Transverse colon (tissue), 4 donors: ENCODE results near the gene RASAL2.

ENCODE experiments used
- CTCF ChIP-seq, 5 experiments: fragments of 200-600 bp in 3 of 5; fragments of 450-650 bp in 2 of 5; sonication (generic) in 3 of 5; IDR thresholded peaks; 1 replicate in 2 of 5; 2 replicates in 3 of 5; pipeline ENCODE4 v1.5.1; 2016 to 2017; ENCODE audit warnings: antibody characterized with exemption in 5 of 5, inconsistent platforms in 3 of 5, mild to moderate bottlenecking in 2 of 5, moderate library complexity in 1 of 5
- EP300 ChIP-seq: sonication (generic); formaldehyde crosslinking; IDR thresholded peaks from one replicate; pipeline ENCODE4 v1.6.1; 2017; ENCODE audit warnings: antibody characterized with exemption, low read depth
- POLR2A ChIP-seq: fragments of 450-650 bp; IDR thresholded peaks from one replicate; pipeline ENCODE4 v1.6.1; 2016; ENCODE audit warnings: antibody characterized with exemption, mild to moderate bottlenecking, moderate library complexity
- POLR2AphosphoS5 ChIP-seq, 3 donors: sonication (generic); formaldehyde crosslinking; IDR thresholded peaks; one replicate each; pipeline ENCODE4 v1.6.1; 2016; ENCODE audit warnings: antibody characterized with exemption in 3 of 3

- TF ChIP-seq CTCF (IDR thresholded peaks at IDR 0.05) (no peak), POLR2A (no peak), POLR2AphosphoS5 (IDR thresholded peaks at IDR 0.05) (no peak), EP300 (no peak)
These were observed 43.8 kb upstream of the RASAL2 start for GRCh38 chr1:178050084-178050483.
